ENCODE data around the gene ZC3H18. TPM values are rescaled to one million over a fixed set of nuclear protein-coding genes. Genes with fewer than 3 reads are reported as not detected.
A peak's percentile ranks its signal among the peaks of the same experiment; 100 is the strongest.

The ZC3H18 gene
- total RNA-seq, 5 donors from 2014 or later (not counting 1 experiment from before 2014, with no cell fraction given) = 87.0 to 111 (median 91.5) TPM

DNA sequence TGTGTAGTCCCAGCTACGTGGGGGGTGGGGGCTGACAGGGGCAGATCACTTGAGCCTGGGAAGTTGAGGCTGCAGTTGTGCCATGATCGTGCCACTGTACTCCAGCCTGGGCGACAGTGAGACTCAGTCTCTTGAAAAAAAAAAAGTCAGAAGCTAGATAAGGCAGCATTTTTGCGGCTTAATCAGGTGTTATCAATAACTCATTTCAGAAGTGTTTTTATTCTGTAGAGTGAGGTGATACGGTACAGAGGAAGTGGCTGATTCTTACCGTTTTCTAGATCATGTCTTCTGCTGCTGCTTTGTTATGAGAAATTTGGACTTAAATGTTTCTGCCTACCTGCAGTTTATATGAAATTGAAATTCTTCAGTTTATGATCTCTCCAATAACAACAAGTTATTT lies 18.6 kb downstream of the ZC3H18 start:
- Histone ChIP-seq H3K4me3 (ENCODE audit: control insufficient read depth in 1 of 2, extremely low read depth in 1 of 2, low read length in 1 of 2) (no peak overlapping the region), H3K9me3 (no peaks in the 10 kb centered on the region), H3K27ac (ENCODE audit: low read length) (peak overlapping the region; percentile 44), H3K27me3 (replicated peaks in 1 of 2; ENCODE audit: control insufficient read depth in 2 of 2, extremely low read depth in 1 of 2, insufficient read depth in 2 of 2, low read length in 1 of 2) (no peaks in the 10 kb centered on the region), H3K36me3 (ENCODE audit: control insufficient read depth in 2 of 2, extremely low read depth in 1 of 2, insufficient read depth in 1 of 2, low read length in 1 of 2) (peaks cover 25 to 62% of the 10 kb centered on the region in 2 donors), H3K4me1 (ENCODE audit: control insufficient read depth in 1 of 2, extremely low read depth in 1 of 2, insufficient read depth in 2 of 2, low read length in 2 of 2) (peaks cover 0 to 34% of the 10 kb centered on the region in 2 experiments)
- Mint-ChIP-seq H3K36me3 (peaks cover 52% of the 10 kb centered on the region), H3K27ac (peak overlapping the region; percentile 66 to 88), H3K4me3 (peak overlapping the region in 1 of 3 donors; percentile 31), H3K9me3 (no peaks in the 10 kb centered on the region), H3K27me3 (no peaks in the 10 kb centered on the region), H3K4me1 (peaks cover 40 to 53% (median 44%) of the 10 kb centered on the region in 3 donors)
- peak in 1 of 35 experiments; percentile 14 for DNase-seq
- CTCF ChIA-PET = no interaction called here
- 68% methylated on average over 3 of the region's 6 CpGs for WGBS (ENCODE audit: insufficient coverage)
- peak; percentile 42 to 73 (median 56) for ATAC-seq (replicated peaks in 1 of 4)
- POLR2A ChIA-PET = no interaction called here

DNA sequence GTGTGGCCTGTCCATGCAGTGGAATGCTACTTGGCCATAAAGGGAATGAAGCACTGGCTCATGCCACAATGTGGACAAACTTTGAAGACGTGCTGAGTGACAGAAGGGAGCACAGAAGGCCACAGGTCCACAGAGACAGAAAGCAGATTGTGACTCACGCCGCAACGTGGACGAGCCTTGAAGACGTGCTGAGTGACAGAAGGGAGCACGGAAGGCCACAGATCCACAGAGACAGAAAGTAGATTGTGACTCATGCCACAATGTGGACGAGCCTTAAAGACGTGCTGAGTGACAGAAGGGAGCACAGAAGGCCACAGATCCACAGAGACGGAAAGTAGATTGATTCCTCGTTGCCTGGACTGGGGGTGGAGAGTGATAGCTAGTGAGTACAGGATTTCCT lies 19.2 kb downstream of the ZC3H18 start:
- DNase-seq (no peak), ATAC-seq (replicated peaks in 1 of 4) (peak in 1 of 4 experiments; percentile 37)
- peaks cover 25 to 69% of the 10 kb centered on the region in 2 donors for H3K36me3 ChIP-seq (ENCODE audit: control insufficient read depth in 2 of 2, extremely low read depth in 1 of 2, insufficient read depth in 1 of 2, low read length in 1 of 2)
- ChIA-PET CTCF (interaction anchor here in 1 of 2 donors (0.7 kb wide), 1 partner anchor 31 kb away, joined by 4 read pairs; no protein-coding TSS in a partner anchor), POLR2A (no interaction called here)
- no peak overlapping the region for H3K4me3 Mint-ChIP-seq
- H3K27ac Mint-ChIP-seq = peak overlapping the region; percentile 66 to 88
- peaks cover 0 to 34% of the 10 kb centered on the region in 2 experiments for H3K4me1 ChIP-seq (ENCODE audit: control insufficient read depth in 1 of 2, extremely low read depth in 1 of 2, insufficient read depth in 2 of 2, low read length in 2 of 2)
- no peak overlapping the region for H3K4me3 ChIP-seq (ENCODE audit: control insufficient read depth in 1 of 2, extremely low read depth in 1 of 2, low read length in 1 of 2)
- H3K4me1 Mint-ChIP-seq = peaks cover 39 to 52% (median 44%) of the 10 kb centered on the region in 3 donors
- H3K27me3 Mint-ChIP-seq = no peaks in the 10 kb centered on the region
- H3K27ac ChIP-seq (ENCODE audit: low read length) = peak overlapping the region; percentile 22
- H3K9me3 ChIP-seq = no peaks in the 10 kb centered on the region
- H3K9me3 Mint-ChIP-seq = no peaks in the 10 kb centered on the region
- WGBS (ENCODE audit: insufficient coverage) = 81% methylated on average over 11 of the region's 11 CpGs
- no peaks in the 10 kb centered on the region for H3K27me3 ChIP-seq (replicated peaks in 1 of 2; ENCODE audit: control insufficient read depth in 2 of 2, extremely low read depth in 1 of 2, insufficient read depth in 2 of 2, low read length in 1 of 2)
- H3K36me3 Mint-ChIP-seq = peaks cover 52% of the 10 kb centered on the region

GRCh38 chr16:88591577-88592021 lies 21.4 kb downstream of the ZC3H18 start:
- peaks cover 0 to 25% of the 10 kb centered on the region in 2 experiments for H3K4me1 ChIP-seq (ENCODE audit: control insufficient read depth in 1 of 2, extremely low read depth in 1 of 2, insufficient read depth in 2 of 2, low read length in 2 of 2)
- WGBS (ENCODE audit: insufficient coverage) = 50% methylated on average over 9 of the region's 10 CpGs
- Mint-ChIP-seq H3K27me3 (no peaks in the 10 kb centered on the region), H3K27ac (peak overlapping the region; percentile 43 to 84), H3K36me3 (peaks cover 51% of the 10 kb centered on the region), H3K4me1 (peaks cover 25 to 46% (median 36%) of the 10 kb centered on the region in 3 donors), H3K4me3 (peak overlapping the region in 1 of 3 donors; percentile 34), H3K9me3 (no peaks in the 10 kb centered on the region)
- ATAC-seq (replicated peaks in 1 of 4) (peak in 1 of 4 experiments; percentile 34), DNase-seq (peak in 4 of 35 experiments; percentile 6 to 37 (median 14))
- no peaks in the 10 kb centered on the region for H3K27me3 ChIP-seq (replicated peaks in 1 of 2; ENCODE audit: control insufficient read depth in 2 of 2, extremely low read depth in 1 of 2, insufficient read depth in 2 of 2, low read length in 1 of 2)
- no peak overlapping the region for H3K27ac ChIP-seq (ENCODE audit: low read length)
- H3K36me3 ChIP-seq (ENCODE audit: control insufficient read depth in 2 of 2, extremely low read depth in 1 of 2, insufficient read depth in 1 of 2, low read length in 1 of 2) = peaks cover 22 to 62% of the 10 kb centered on the region in 2 donors
- H3K9me3 ChIP-seq = no peaks in the 10 kb centered on the region
- no peak overlapping the region for H3K4me3 ChIP-seq (ENCODE audit: control insufficient read depth in 1 of 2, extremely low read depth in 1 of 2, low read length in 1 of 2)
- ChIA-PET POLR2A (no interaction called here), CTCF (interaction anchor here in 1 of 2 donors (0.6 kb wide), 1 partner anchor 17 kb away, joined by 3 read pairs; no protein-coding TSS in a partner anchor)

- Histone ChIP-seq H3K27me3 (replicated peaks in 1 of 2; ENCODE audit: control insufficient read depth in 2 of 2, extremely low read depth in 1 of 2, insufficient read depth in 2 of 2, low read length in 1 of 2) (no peaks in the 10 kb centered on the region), H3K4me3 (ENCODE audit: control insufficient read depth in 1 of 2, extremely low read depth in 1 of 2, low read length in 1 of 2) (no peak overlapping the region), H3K27ac (ENCODE audit: low read length) (no peak overlapping the region), H3K36me3 (ENCODE audit: control insufficient read depth in 2 of 2, extremely low read depth in 1 of 2, insufficient read depth in 1 of 2, low read length in 1 of 2) (peaks cover 18 to 47% of the 10 kb centered on the region in 2 donors), H3K4me1 (ENCODE audit: control insufficient read depth in 1 of 2, extremely low read depth in 1 of 2, insufficient read depth in 2 of 2, low read length in 2 of 2) (peaks cover 0 to 22% of the 10 kb centered on the region in 2 experiments), H3K9me3 (no peaks in the 10 kb centered on the region)
- Mint-ChIP-seq H3K9me3 (no peaks in the 10 kb centered on the region), H3K36me3 (peaks cover 41% of the 10 kb centered on the region), H3K27me3 (no peaks in the 10 kb centered on the region), H3K27ac (no peak overlapping the region), H3K4me3 (no peak overlapping the region), H3K4me1 (peaks cover 29 to 39% (median 29%) of the 10 kb centered on the region in 3 donors)
- ChIA-PET POLR2A (no interaction called here), CTCF (no interaction called here)
- ATAC-seq (replicated peaks in 1 of 4) (no peak), DNase-seq (no peak)
- 99% methylated on average over 9 of the region's 12 CpGs for whole genome bisulfite sequencing (ENCODE audit: insufficient coverage)
Measured at GRCh38 chr16:88593061-88593460, 22.9 kb downstream of the ZC3H18 start.

DNA sequence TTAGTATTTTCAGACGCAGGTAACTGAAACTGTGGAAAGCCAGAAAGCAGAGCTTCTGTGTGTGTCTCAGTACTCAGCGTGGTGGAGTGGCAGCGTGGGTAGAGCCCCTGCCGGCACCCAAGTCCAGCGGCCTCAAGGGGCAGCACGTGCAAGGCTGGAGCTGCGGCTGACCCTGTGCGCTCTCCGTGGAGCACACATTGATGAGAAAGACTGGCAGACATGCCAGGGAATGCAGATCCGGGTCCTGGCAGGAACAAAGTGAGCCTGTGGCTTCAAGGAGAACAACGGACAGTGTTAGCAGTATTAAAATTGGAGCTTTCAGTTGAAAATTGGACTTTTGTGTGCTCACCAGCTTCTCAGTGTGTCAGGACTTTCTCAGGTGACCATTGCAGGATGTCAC lies 23.3 kb downstream of the ZC3H18 start:
- Mint-ChIP-seq H3K4me3 (no peak overlapping the region), H3K27me3 (no peaks in the 10 kb centered on the region), H3K9me3 (no peaks in the 10 kb centered on the region), H3K36me3 (peaks cover 37% of the 10 kb centered on the region), H3K27ac (no peak overlapping the region), H3K4me1 (peaks cover 25 to 34% (median 28%) of the 10 kb centered on the region in 3 donors)
- H3K27ac ChIP-seq (ENCODE audit: low read length) = no peak overlapping the region
- ChIA-PET POLR2A (no interaction called here), CTCF (no interaction called here)
- 95% methylated on average over 11 of the region's 11 CpGs for WGBS (ENCODE audit: insufficient coverage)
- no peaks in the 10 kb centered on the region for H3K9me3 ChIP-seq
- H3K4me1 ChIP-seq (ENCODE audit: control insufficient read depth in 1 of 2, extremely low read depth in 1 of 2, insufficient read depth in 2 of 2, low read length in 2 of 2) = peaks cover 0 to 18% of the 10 kb centered on the region in 2 experiments
- ATAC-seq (replicated peaks in 1 of 4) = no peak
- DNase-seq = no peak
- H3K4me3 ChIP-seq (ENCODE audit: control insufficient read depth in 1 of 2, extremely low read depth in 1 of 2, low read length in 1 of 2) = no peak overlapping the region
- no peaks in the 10 kb centered on the region for H3K27me3 ChIP-seq (replicated peaks in 1 of 2; ENCODE audit: control insufficient read depth in 2 of 2, extremely low read depth in 1 of 2, insufficient read depth in 2 of 2, low read length in 1 of 2)
- H3K36me3 ChIP-seq (ENCODE audit: control insufficient read depth in 2 of 2, extremely low read depth in 1 of 2, insufficient read depth in 1 of 2, low read length in 1 of 2) = peaks cover 16 to 47% of the 10 kb centered on the region in 2 donors

- H3K9me3 Mint-ChIP-seq = no peaks in the 10 kb centered on the region
- Histone ChIP-seq H3K27ac (ENCODE audit: low read length) (no peak overlapping the region), H3K4me1 (ENCODE audit: control insufficient read depth in 1 of 2, extremely low read depth in 1 of 2, insufficient read depth in 2 of 2, low read length in 2 of 2) (peaks cover 0 to 15% of the 10 kb centered on the region in 2 experiments), H3K36me3 (ENCODE audit: control insufficient read depth in 2 of 2, extremely low read depth in 1 of 2, insufficient read depth in 1 of 2, low read length in 1 of 2) (peaks cover 13 to 47% of the 10 kb centered on the region in 2 donors), H3K9me3 (no peaks in the 10 kb centered on the region), H3K27me3 (replicated peaks in 1 of 2; ENCODE audit: control insufficient read depth in 2 of 2, extremely low read depth in 1 of 2, insufficient read depth in 2 of 2, low read length in 1 of 2) (no peaks in the 10 kb centered on the region), H3K4me3 (ENCODE audit: control insufficient read depth in 1 of 2, extremely low read depth in 1 of 2, low read length in 1 of 2) (no peak overlapping the region)
- POLR2A ChIA-PET = no interaction called here
- H3K4me3 Mint-ChIP-seq = no peak overlapping the region
- CTCF ChIA-PET = no interaction called here
- no peak overlapping the region for H3K27ac Mint-ChIP-seq
- peaks cover 35% of the 10 kb centered on the region for H3K36me3 Mint-ChIP-seq
- no peak for ATAC-seq (replicated peaks in 1 of 4)
- H3K27me3 Mint-ChIP-seq = no peaks in the 10 kb centered on the region
- DNase-seq = no peak
- peaks cover 21 to 30% (median 26%) of the 10 kb centered on the region in 3 donors for H3K4me1 Mint-ChIP-seq
- WGBS (ENCODE audit: insufficient coverage) = no CpG with 5 or more reads among the region's 6 CpGs
Measured at GRCh38 chr16:88593910-88594309, 23.7 kb downstream of the ZC3H18 start.

Data from T-cell (primary cell).